HG02938 (cell line): ENCODE data around the gene PGLYRP4.

ENCODE experiments used
- ATAC-seq: cut with Tn5 transposase; IDR thresholded peaks from one replicate; pipeline ENCODE4 v1.9.1; 2021; ENCODE audit warnings: mild to moderate bottlenecking, moderate library complexity; ENCODE audit not compliant: unreplicated experiment

PGLYRP4 gene

GRCh38 chr1:153348511-153349362 lies at the start of gene PGLYRP4:
PGLYRP4 (minus strand) TSS chr1:153348841; CDS start chr1:153347932, 909 bp downstream.
- no peak for ATAC-seq

- ATAC-seq = no peak
These were observed 49.4 kb upstream of the PGLYRP4 start for GRCh38 chr1:153397924-153398651.

- ATAC-seq = no peak
These were observed 48.6 kb upstream of the PGLYRP4 start for GRCh38 chr1:153397051-153397923.

GRCh38 chr1:153396461-153396860 lies 47.8 kb upstream of the PGLYRP4 start:
- no peak for ATAC-seq

GRCh38 chr1:153395776-153396175 lies 47.1 kb upstream of the PGLYRP4 start:
- no peak for ATAC-seq

GRCh38 chr1:153395136-153395685 lies 46.6 kb upstream of the PGLYRP4 start:
- no peak for ATAC-seq

GRCh38 chr1:153394391-153394790 lies 45.8 kb upstream of the PGLYRP4 start:
- ATAC-seq = no peak

- no peak for ATAC-seq
These were observed 45.3 kb upstream of the PGLYRP4 start for GRCh38 chr1:153393926-153394325.

- no peak for ATAC-seq
These were observed 44.2 kb upstream of the PGLYRP4 start for GRCh38 chr1:153392822-153393221.

- no peak for ATAC-seq
These were observed 43.6 kb upstream of the PGLYRP4 start for GRCh38 chr1:153392258-153392657.

GRCh38 chr1:153390938-153391710 lies 42.5 kb upstream of the PGLYRP4 start, which contains the start of gene S100A8:
S100A8 (minus strand) TSS chr1:153391073; CDS start chr1:153390535, 538 bp downstream.
- no peak for ATAC-seq

GRCh38 chr1:153389973-153390879 lies 41.6 kb upstream of the PGLYRP4 start:
- no peak for ATAC-seq

- no peak for ATAC-seq
These were observed 40.8 kb upstream of the PGLYRP4 start for GRCh38 chr1:153389401-153389800.

- ATAC-seq = no peak
These were observed 39.1 kb upstream of the PGLYRP4 start for GRCh38 chr1:153387785-153388184.

GRCh38 chr1:153387001-153387400 lies 38.4 kb upstream of the PGLYRP4 start:
- no peak for ATAC-seq

- ATAC-seq = no peak
These were observed 37.9 kb upstream of the PGLYRP4 start for GRCh38 chr1:153386500-153386901.

- ATAC-seq = no peak
These were observed 36.4 kb upstream of the PGLYRP4 start for GRCh38 chr1:153384958-153385580.

GRCh38 chr1:153380711-153381110 lies 32.1 kb upstream of the PGLYRP4 start:
- ATAC-seq = no peak
